Fibroblast of the aortic adventitia (primary cell): ENCODE results near the gene HMCN2. TPM values are rescaled to one million over a fixed set of nuclear protein-coding genes. Genes with fewer than 3 reads are reported as not detected.
A peak's percentile ranks its signal among the peaks of the same experiment; 100 is the strongest.

Source experiments
- DNase-seq: peaks from one replicate; pipeline ENCODE4 v3.0.0-alpha.2; 2010; ENCODE audit warnings: low read depth
- H3K4me3 ChIP-seq: 2 replicates; pipeline ENCODE4 v1.5.1; 2011; ENCODE audit warnings: low read depth, mild to moderate bottlenecking, control low read depth, low read length, moderate library complexity
- total RNA-seq: library from RNA; depleted of rRNA; stranded (reverse); fragments of >200 nt; gene quantifications from 2 replicates; pipeline ENCODE4 v1.2.3, GENCODE V29; 2012; ENCODE audit warnings: low replicate concordance
- TF ChIP-seq, protein P1 (sequence below): IDR thresholded peaks from 2 replicates; pipeline ENCODE4 v1.5.1; 2011; ENCODE audit warnings: mild to moderate bottlenecking, low read length, control low read depth, inconsistent platforms; ENCODE audit not compliant: insufficient read depth

The HMCN2 gene
- total RNA-seq, 1 donor: not detected

DNA sequence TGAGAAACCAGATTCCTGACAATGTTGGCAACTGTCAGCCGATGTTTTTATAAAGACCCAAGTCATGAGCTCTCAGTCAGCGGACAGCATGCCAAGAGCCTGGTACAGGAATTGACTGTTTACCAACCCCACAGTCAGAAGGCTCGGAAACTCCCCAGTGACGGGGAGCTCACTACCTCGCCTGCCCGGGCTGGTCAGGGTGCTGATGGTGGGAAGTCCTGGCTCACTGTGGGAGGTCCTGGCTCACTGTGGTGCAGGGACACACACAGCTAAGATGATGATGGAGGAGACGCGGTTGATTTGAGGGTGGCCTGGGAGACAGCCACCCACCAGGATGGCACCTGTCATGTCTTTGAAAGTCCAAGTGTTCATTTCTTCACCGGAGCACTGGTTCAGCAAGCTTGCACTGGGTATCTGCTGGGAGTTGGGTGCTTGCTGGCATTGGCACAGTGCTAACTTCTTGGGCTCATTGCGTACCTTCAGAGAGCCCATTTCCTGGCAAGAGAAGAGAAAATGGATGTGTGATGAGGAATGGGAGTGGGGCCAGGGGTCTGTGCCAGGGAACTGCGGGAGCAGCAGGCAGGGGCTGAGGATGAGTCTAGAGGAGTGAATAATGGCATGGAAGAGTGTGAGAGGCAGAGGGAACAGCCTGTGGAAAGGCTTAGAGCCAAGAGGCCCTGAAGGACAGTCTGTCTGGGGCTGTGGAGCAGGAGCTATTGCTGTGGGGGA is 194.5 kb downstream of the HMCN2 start:
- TF ChIP-seq, protein P1, sequence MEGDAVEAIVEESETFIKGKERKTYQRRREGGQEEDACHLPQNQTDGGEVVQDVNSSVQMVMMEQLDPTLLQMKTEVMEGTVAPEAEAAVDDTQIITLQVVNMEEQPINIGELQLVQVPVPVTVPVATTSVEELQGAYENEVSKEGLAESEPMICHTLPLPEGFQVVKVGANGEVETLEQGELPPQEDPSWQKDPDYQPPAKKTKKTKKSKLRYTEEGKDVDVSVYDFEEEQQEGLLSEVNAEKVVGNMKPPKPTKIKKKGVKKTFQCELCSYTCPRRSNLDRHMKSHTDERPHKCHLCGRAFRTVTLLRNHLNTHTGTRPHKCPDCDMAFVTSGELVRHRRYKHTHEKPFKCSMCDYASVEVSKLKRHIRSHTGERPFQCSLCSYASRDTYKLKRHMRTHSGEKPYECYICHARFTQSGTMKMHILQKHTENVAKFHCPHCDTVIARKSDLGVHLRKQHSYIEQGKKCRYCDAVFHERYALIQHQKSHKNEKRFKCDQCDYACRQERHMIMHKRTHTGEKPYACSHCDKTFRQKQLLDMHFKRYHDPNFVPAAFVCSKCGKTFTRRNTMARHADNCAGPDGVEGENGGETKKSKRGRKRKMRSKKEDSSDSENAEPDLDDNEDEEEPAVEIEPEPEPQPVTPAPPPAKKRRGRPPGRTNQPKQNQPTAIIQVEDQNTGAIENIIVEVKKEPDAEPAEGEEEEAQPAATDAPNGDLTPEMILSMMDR: no peak
- H3K4me3 ChIP-seq: no peak overlapping the region

DNA sequence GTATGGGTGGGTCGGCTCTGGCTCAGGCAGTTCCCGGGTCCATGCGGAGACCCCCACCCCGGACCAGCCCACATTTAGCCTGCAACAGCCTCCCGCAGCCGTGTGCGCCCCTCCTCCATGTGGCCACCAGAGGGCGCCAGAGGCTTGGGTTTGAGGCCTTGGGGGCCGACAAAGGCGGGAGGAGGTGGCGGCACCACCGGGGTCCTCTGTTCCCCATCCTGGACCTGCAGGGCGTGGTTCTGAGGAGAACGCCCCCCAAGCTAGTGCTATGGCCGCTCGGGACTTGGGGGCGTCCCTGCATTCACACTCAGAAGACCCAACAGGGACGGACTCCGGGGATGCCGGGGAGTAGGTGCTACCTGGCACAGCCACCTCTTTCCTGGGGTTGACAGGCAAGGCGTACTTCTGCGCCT is 195.7 kb downstream of the HMCN2 start:
- H3K4me3 ChIP-seq: no peak overlapping the region
- DNase-seq: peak; percentile 31
- TF ChIP-seq, protein P1: peak; percentile 90

More for the DNA sequence above, 194.5 kb downstream of the HMCN2 start:
- no peak for DNase-seq

DNA sequence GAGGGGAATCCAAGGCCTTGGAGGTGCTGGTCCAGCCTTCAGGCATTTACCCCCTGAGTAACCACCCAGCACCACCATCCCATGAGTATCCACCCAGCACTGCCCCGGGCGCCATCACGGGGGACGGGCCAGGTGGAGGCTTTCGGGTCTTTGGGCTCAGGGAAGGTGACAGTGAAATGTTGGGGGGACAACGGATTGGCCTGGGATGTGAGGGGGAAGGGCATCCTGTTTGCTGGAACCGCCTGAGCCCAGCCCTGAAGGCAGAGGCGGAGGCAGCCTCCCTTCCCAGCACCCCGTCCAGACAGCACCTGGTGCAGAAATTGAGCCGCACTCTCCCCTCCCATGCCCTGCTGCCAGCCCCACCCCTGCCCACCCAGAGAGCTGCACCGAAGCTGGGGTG is 196.2 kb downstream of the HMCN2 start:
- H3K4me3 ChIP-seq: no peak overlapping the region
- no peak for DNase-seq
- TF ChIP-seq, protein P1: no peak

DNA sequence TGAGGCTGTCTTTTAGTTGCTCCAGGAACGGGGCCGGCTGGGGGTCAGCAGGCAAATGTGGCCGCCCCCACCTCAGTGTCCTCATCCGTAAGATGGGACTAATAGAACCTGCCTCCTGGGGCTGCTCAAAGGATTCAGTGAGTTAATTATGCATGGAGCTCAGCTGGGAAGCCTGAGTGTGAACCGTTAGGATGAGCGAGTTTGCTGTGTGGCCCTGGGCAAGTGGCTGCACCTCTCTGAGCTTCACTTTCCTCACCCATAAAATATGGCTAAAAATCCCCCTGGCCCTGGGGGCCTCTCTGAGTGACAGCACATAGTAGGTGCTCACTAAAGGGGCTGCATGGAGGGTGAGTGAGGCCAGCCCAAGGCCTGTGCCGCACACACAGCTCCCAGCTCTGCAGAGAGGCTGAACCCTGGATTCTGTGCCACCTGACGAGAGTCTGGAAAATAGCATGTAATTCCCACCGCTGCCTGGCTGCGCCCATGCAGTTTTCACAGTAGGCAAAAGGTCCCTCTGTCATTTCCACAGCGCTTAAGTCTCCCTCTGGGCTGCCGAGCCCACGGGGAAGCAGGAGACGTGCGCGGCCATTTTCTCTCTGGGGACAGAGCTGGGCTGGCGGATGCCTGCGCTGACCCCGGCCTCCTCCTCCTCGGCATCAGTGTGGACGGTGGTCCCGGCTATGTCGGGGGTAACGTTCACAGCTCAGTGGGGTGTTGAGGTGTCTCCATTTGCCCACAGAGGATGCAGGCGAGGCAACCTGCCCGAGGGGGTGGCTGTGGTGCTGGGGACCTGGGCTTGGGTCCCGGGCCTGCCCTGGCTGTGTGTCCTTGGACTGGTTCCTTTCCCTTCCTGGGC is 197.4 kb downstream of the HMCN2 start:
- TF ChIP-seq, protein P1: no peak
- DNase-seq: no peak
- no peak overlapping the region for H3K4me3 ChIP-seq

DNA sequence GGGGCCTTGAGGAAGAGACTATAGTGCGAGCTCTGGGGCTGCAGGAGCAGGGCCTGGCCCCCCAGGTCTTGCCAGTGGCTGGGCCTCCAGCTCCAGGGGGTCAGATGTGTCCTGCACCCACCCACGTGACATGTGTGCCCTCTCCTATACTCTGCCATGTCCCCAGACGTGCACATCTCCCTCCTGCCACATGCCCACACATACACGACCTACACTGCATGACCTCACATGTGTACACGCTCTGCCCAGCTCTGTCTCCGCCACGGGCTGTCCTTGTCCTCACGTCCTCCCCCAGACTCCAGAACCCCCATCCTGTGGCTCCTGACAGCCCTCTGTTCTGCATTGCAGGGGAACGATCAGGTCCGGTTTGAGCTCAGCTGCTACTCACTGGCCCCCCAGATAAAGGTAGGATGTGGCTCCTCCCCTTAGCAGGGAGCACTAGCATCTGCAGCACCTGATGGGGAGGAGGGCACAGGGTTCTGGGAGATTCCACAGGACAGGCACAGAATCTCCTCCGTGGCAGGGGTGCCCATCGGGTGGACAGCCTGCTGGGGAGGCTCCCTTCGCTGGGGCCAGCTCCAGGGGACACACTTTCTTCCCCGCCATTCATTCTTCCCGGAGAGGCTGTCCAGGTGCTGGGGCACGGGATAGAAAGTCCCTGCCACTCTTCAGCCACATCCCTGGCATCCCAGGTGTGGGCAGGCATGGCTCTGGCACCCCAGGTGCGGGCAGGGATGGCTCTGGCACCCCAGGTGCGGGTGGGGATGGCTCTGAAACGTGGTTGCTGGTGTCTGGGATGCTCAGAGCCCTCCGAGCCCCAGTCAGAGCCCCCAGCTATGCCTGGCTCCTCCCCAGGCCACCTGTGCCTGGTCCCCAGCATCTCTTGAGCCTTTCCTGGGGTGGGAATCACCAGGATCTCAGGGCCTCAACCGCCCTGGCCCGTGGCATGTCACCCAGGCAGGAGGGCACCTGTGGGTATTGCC is 198.5 kb downstream of the HMCN2 start:
- no peak overlapping the region for H3K4me3 ChIP-seq
- DNase-seq: no peak
- TF ChIP-seq, protein P1: no peak
